GM19035 (cell line): ENCODE results near the gene GPATCH4.
"Not testable (repeated sequence)": the region's sequence is repeated elsewhere in the genome, so short reads cannot be mapped to it uniquely, and the experiment has no call there.

ENCODE experiments used
- ATAC-seq: cut with Tn5 transposase; IDR thresholded peaks from one replicate; pipeline ENCODE4 v1.9.1; 2021; ENCODE audit not compliant: unreplicated experiment

The GPATCH4 gene

GRCh38 chr1:156598731-156599432 lies 2.4 kb downstream of the GPATCH4 start:
- ATAC-seq = no peak

- no peak for ATAC-seq
Observed at GRCh38 chr1:156598125-156598524, 3.2 kb downstream of the GPATCH4 start.

DNA sequence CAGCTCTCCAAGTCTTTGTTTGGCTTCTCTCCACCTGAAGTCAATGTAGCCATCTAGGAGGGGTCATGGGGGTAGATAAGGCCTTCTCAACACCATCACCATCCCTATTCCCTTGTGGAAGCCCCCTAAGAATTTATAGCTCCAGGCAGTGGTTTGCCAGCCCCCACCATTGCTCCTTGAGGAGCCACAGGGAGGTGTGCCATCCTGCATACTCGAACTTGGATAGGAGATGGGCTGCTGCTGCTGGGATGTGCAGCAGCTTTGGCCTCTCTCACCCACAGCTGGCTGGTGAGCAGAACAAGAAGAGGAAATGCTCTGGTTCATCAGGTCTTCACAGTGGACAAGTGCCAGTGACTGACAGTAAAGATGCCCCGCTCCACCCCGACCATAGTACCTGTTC lies 4.9 kb downstream of the GPATCH4 start:
- ATAC-seq = no peak

GRCh38 chr1:156595016-156595415 lies 6.3 kb downstream of the GPATCH4 start:
- no peak for ATAC-seq

GRCh38 chr1:156594190-156594589 lies 7.1 kb downstream of the GPATCH4 start:
- no peak for ATAC-seq

GRCh38 chr1:156593661-156593989 lies 7.7 kb downstream of the GPATCH4 start:
- ATAC-seq = no peak

DNA sequence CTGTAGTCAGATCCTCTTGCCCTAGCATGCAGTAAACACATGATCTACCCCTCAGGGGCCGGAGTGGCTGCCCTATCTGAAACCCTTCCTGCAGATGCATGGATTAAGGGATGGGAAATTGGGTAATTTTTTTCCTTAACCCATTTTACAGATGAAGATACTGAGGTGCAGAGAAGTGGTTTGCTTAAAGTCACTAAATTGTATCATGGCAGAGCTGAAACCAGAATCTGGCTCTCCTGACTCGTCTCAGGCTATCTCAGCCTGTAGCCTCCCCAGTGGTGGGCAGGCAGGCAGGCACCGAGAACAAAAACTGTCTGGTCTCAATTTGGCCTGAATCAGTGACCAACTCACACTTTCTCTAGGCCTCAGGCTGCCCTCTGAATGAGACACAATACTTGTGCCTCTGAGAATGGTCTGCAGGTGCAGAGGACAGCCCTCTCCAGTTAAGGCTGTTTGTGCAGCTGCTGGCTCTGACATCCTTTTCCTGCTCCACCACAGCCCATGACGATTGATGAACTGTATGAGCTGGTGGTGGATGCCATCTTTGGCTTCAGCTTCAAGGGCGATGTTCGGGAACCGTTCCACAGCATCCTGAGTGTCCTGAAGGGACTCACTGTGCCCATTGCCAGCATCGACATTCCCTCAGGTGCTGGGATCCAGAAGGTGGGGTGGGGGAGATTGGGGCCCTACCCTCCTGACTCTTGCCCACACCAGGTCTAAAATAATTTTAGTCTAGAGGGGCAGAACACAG lies 8.2 kb downstream of the GPATCH4 start:
- ATAC-seq = no peak

GRCh38 chr1:156592158-156592909 lies 8.9 kb downstream of the GPATCH4 start:
- ATAC-seq = no peak

DNA sequence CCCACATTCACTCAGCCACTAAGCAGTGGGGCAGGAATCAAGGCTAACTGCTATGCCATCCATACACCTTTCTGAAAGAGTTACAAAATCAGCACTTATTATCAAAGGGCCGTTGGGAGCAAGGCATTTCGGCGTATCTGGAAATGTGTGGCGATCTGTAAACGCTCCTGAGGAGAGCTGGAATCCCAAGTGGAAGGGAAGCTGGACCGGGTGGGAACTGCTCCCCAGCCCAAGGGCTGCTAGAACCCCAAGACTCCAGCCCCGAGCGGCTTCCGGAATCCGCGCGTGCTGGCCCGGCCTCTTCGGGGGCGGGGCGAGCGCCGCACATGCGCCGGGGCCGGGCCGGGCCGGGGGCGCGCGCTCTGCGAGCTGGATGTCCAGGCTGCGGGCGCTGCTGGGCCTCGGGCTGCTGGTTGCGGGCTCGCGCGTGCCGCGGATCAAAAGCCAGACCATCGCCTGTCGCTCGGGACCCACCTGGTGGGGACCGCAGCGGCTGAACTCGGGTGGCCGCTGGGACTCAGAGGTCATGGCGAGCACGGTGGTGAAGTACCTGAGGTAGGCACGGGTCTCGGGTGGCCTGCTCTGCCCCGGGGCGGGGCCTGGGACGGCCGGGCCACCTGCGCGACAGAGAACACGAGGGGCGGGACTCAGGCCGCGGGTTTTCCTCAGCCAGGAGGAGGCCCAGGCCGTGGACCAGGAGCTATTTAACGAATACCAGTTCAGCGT lies 9.7 kb downstream of the GPATCH4 start, which contains the start of gene NAXE:
Gene NAXE (plus strand): TSS at position 345 of the 726 bp plus-strand sequence. CDS start 29 bp downstream, at position 374.
- peak; percentile 83 for ATAC-seq

DNA sequence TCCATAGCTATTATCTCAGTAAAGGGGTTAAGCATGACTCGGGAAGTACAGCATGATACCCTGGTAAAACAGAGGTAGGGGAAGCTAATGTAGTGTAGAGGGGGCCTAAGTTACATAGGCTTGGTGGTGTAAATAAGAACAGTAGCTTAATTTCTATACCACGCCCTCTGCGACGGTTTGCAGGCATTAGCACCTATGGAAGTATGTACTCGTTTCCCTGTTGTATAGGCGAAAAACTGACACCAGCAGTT lies 10.2 kb downstream of the GPATCH4 start:
- ATAC-seq = no peak

DNA sequence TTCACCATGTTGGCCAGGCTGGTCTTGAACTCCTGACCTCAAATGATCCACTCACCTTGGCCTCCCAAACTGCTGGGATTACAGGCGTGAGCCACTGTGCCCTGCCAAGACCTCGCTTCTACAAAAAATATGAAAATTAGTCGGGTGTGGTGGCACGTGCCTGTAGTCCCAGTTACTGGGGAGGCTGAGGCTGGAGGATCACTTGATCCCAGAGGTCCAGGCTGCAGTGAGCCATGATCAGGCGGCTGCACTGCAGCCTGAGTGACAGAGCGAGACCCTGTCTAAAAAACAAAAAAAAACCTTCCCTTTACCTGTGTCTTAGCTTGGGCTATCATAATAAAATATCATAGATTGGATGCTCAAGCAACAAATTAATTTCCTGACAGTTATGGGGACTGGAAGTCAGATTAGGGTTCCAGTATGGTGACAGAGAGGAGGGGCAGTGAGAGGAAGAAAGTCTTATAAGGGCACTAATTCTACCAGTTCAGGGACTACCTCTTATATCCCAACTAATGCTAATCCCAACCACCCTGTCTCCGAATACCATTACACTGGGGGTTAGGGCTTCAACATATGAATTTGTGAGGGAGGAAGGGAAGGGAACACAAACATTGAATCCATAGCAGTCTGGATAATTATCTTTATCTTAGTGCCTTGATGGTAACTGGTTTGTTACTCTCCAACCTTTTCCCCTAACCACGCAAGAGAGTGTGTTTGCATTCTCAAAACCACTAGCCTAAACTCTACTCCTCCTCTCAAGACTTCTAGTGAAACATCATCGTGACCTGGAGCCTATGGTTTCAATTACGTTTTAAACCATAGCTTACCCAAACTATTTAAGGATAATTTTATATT lies 10.7 kb downstream of the GPATCH4 start:
- ATAC-seq = no peak

- ATAC-seq = no peak
Observed at GRCh38 chr1:156589546-156589945, 11.7 kb downstream of the GPATCH4 start.

DNA sequence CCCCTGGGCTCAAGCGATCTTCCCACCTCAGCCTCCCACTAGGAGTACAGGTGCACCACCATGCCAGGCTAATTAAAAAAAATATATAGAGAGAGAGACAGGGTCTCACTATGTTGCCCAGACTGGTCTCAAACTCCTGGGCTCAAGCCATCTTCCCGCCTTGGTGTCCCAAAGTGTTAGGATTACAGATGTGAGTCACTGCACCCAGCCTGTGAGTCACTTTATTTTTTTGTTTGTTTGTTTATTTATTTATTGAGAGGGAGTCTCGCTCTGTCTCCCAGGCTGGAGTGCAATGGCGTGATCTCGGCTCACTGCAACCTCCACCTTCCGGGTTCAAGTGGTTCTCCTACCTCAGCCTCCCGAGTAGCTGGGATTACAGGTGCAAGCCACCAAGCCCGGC lies 13.4 kb downstream of the GPATCH4 start:
- ATAC-seq = not testable (repeated sequence)

GRCh38 chr1:156586892-156587477 lies 14.3 kb downstream of the GPATCH4 start:
- ATAC-seq = no peak

GRCh38 chr1:156586323-156586722 lies 15.0 kb downstream of the GPATCH4 start:
- ATAC-seq = no peak

DNA sequence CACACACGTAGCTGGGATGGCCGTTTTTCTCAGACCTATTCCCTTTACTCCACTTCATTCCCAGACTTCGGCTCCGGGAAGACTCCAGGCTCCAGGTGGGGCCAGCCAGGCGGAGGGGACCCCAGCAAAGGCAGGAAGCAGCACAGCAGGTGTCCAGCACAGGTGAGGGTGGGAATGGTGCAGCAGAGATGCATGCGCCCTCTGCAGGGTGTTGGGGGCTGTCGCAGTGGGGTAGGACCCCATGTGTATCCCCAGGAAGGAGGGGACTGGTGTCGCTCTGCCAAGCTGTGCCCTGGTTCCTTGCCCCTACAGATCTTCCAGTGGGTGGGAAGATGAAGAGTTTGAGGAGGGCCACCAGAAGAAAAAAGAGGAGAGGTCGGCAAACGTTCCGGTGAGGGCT lies 16.5 kb downstream of the GPATCH4 start:
- ATAC-seq = no peak

GRCh38 chr1:156583821-156584622 lies 17.3 kb downstream of the GPATCH4 start:
- no peak for ATAC-seq

- ATAC-seq = no peak
Observed at GRCh38 chr1:156582388-156583017, 18.8 kb downstream of the GPATCH4 start.
